Muscle layer of colon (tissue), 2 donors: ENCODE measurements around the gene USP31.

Experiments used
- H3K27ac ChIP-seq: one replicate; pipeline ENCODE4 v1.7.0; 2013; ENCODE audit warnings: low read depth, mild to moderate bottlenecking, low read length, moderate library complexity
- H3K27me3 ChIP-seq, 2 donors: one replicate each; pipeline ENCODE4 v1.7.0; 2013; ENCODE audit warnings: low read length in 2 of 2, mild to moderate bottlenecking in 2 of 2; ENCODE audit not compliant: insufficient read depth in 2 of 2, control insufficient read depth in 1 of 2
- H3K36me3 ChIP-seq: one replicate; pipeline ENCODE4 v1.7.0; 2013; ENCODE audit warnings: mild to moderate bottlenecking, low read length; ENCODE audit not compliant: insufficient read depth
- H3K4me1 ChIP-seq: one replicate; pipeline ENCODE4 v1.7.0; 2013; ENCODE audit warnings: mild to moderate bottlenecking, low read length; ENCODE audit not compliant: insufficient read depth
- H3K4me3 ChIP-seq, 2 donors: one replicate each; pipeline ENCODE4 v1.7.0; 2013; ENCODE audit warnings: low read length in 2 of 2, low read depth in 1 of 2, mild to moderate bottlenecking in 1 of 2, moderate library complexity in 1 of 2
- H3K9ac ChIP-seq: one replicate; pipeline ENCODE4 v1.7.0; 2013; ENCODE audit warnings: low read length
- H3K9me3 ChIP-seq: one replicate; pipeline ENCODE4 v1.7.0; 2013; ENCODE audit warnings: mild to moderate bottlenecking, low read length
- donor health status: abdominal sarcoma.
- donor health status: Adenocarcinoma of cecum.

USP31 gene

GRCh38 chr16:23027386-23027785, 121.9 kb downstream of the USP31 start:
- Histone ChIP-seq H3K4me1 (no peaks in the 10 kb centered on the region), H3K36me3 (no peaks in the 10 kb centered on the region), H3K4me3 (no peak overlapping the region), H3K9ac (no peak overlapping the region), H3K27ac (no peak overlapping the region), H3K27me3 (no peaks in the 10 kb centered on the region), H3K9me3 (no peaks in the 10 kb centered on the region)

GRCh38 chr16:23026784-23027362, 122.4 kb downstream of the USP31 start:
- Histone ChIP-seq H3K4me3 (no peak overlapping the region), H3K4me1 (no peaks in the 10 kb centered on the region), H3K9me3 (no peaks in the 10 kb centered on the region), H3K36me3 (no peaks in the 10 kb centered on the region), H3K9ac (no peak overlapping the region), H3K27ac (no peak overlapping the region), H3K27me3 (no peaks in the 10 kb centered on the region)

GRCh38 chr16:23025692-23026307, 123.5 kb downstream of the USP31 start:
- Histone ChIP-seq H3K4me3 (no peak overlapping the region), H3K4me1 (no peaks in the 10 kb centered on the region), H3K9me3 (no peaks in the 10 kb centered on the region), H3K36me3 (no peaks in the 10 kb centered on the region), H3K27ac (no peak overlapping the region), H3K27me3 (no peaks in the 10 kb centered on the region), H3K9ac (no peak overlapping the region)

GRCh38 chr16:23024044-23024443, 125.2 kb downstream of the USP31 start:
- Histone ChIP-seq H3K4me1 (no peaks in the 10 kb centered on the region), H3K4me3 (no peak overlapping the region), H3K27me3 (no peaks in the 10 kb centered on the region), H3K9ac (no peak overlapping the region), H3K27ac (no peak overlapping the region), H3K36me3 (no peaks in the 10 kb centered on the region), H3K9me3 (no peaks in the 10 kb centered on the region)

GRCh38 chr16:23020084-23020483, 129.2 kb downstream of the USP31 start:
- Histone ChIP-seq H3K27ac (no peak overlapping the region), H3K4me3 (no peak overlapping the region), H3K4me1 (no peaks in the 10 kb centered on the region), H3K36me3 (no peaks in the 10 kb centered on the region), H3K9ac (no peak overlapping the region), H3K9me3 (no peaks in the 10 kb centered on the region), H3K27me3 (no peaks in the 10 kb centered on the region)

- Histone ChIP-seq H3K27ac (no peak overlapping the region), H3K9me3 (no peaks in the 10 kb centered on the region), H3K4me3 (no peak overlapping the region), H3K9ac (no peak overlapping the region), H3K27me3 (no peaks in the 10 kb centered on the region), H3K4me1 (no peaks in the 10 kb centered on the region), H3K36me3 (no peaks in the 10 kb centered on the region)
These were observed 132.9 kb downstream of the USP31 start for GRCh38 chr16:23016368-23016767.

GRCh38 chr16:23015580-23015979, 133.7 kb downstream of the USP31 start:
- H3K36me3 ChIP-seq: no peaks in the 10 kb centered on the region
- no peak overlapping the region for H3K27ac ChIP-seq
- H3K9ac ChIP-seq: no peak overlapping the region
- H3K4me3 ChIP-seq: no peak overlapping the region
- no peaks in the 10 kb centered on the region for H3K9me3 ChIP-seq
- no peaks in the 10 kb centered on the region for H3K4me1 ChIP-seq
- no peaks in the 10 kb centered on the region for H3K27me3 ChIP-seq

- Histone ChIP-seq H3K36me3 (no peaks in the 10 kb centered on the region), H3K27me3 (no peaks in the 10 kb centered on the region), H3K4me1 (no peaks in the 10 kb centered on the region), H3K4me3 (no peak overlapping the region), H3K27ac (no peak overlapping the region), H3K9me3 (no peaks in the 10 kb centered on the region), H3K9ac (no peak overlapping the region)
These were observed 134.7 kb downstream of the USP31 start for GRCh38 chr16:23014592-23014991.
